BJ (cell line): Measurements from ENCODE around the gene FAM180A. TPM values are rescaled to one million over a fixed set of nuclear protein-coding genes. Genes with fewer than 3 reads are reported as not detected.

Source experiments
- CTCF ChIA-PET: fragments of 350-600 bp; formaldehyde crosslinking; extraction: SDS; loops from one replicate; lab custom pipeline; 2021; ENCODE audit warnings: antibody characterized with exemption, inconsistent platforms; lab: Yijun Ruan, JAX
- POLR2A ChIA-PET: fragments of 300-600 bp; sonication (Branson Sonifier 250); formaldehyde crosslinking; extraction: SDS; loops from one replicate; lab custom pipeline; 2021; ENCODE audit warnings: antibody characterized with exemption; lab: Charles Lee
- DNase-seq: peaks from one replicate; pipeline ENCODE4 v3.0.0-alpha.2; 2011; ENCODE audit warnings: low read depth
- H3K27me3 ChIP-seq: 2 replicates; pipeline ENCODE4 v1.6.0; 2011; ENCODE audit warnings: low read length; ENCODE audit not compliant: control insufficient read depth, insufficient read depth
- H3K36me3 ChIP-seq: 2 replicates; pipeline ENCODE4 v1.5.1; 2011; ENCODE audit warnings: low read length; ENCODE audit not compliant: control insufficient read depth, insufficient read depth
- H3K4me3 ChIP-seq: 2 replicates; pipeline ENCODE4 v1.5.1; 2011; ENCODE audit warnings: low read depth, mild to moderate bottlenecking, control low read depth, low read length
- polyA plus RNA-seq: library from polyadenylated mRNA; depleted of rRNA; stranded (reverse); fragments of >200 nt; gene quantifications from 2 replicates; pipeline ENCODE4 v1.2.3, GENCODE V29; 2011
- TF ChIP-seq, protein P1 (sequence below): IDR thresholded peaks from 2 replicates; pipeline ENCODE4 v1.5.1; 2011; ENCODE audit warnings: low read depth, mild to moderate bottlenecking, control low read depth, inconsistent platforms, low read length, moderate library complexity; ENCODE audit not compliant: insufficient read depth

FAM180A gene
- polyA plus RNA-seq, 1 experiment: 2.1 TPM

DNA sequence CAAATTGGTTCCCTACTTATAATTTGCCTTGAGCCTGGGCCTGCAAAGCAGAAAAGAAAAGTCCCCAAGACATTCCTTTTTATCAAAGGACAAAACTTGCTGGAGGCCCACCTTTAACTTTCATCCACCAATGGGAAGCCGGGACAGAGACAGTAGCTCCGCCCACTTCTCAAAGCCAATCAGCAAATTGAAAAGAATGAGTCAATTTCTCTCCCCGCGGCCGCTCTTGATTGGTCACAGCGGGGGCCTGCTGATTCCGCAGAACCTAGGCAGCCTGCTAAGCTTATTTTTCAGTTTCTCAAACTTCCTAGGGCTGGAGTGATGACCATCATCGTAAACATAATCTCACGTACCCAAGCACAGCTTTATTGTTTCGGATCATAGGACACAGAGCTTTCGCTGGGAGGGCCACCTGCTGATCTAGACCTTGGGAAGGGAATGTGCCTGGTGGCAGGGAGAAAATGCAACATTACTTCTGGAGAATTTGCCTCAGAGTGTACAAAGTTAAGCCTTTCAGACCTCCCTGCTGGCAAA, 20.4 kb downstream of the FAM180A start, which contains the start of gene SLC13A4:
SLC13A4 (minus strand) TSS at position 51 of the 534 bp plus-strand sequence. CDS start 690 bp downstream, outside the sequence.
- POLR2A ChIA-PET: interaction anchor here (0.6 kb wide), 1 partner anchor 18 kb away, joined by 4 read pairs; no protein-coding TSS in a partner anchor
- Histone ChIP-seq H3K4me3 (no peak within 1 kb of the TSS), H3K36me3 (no peaks in the 10 kb centered on the region), H3K27me3 (no peaks in the 10 kb centered on the region)
- TF ChIP-seq, protein P1, sequence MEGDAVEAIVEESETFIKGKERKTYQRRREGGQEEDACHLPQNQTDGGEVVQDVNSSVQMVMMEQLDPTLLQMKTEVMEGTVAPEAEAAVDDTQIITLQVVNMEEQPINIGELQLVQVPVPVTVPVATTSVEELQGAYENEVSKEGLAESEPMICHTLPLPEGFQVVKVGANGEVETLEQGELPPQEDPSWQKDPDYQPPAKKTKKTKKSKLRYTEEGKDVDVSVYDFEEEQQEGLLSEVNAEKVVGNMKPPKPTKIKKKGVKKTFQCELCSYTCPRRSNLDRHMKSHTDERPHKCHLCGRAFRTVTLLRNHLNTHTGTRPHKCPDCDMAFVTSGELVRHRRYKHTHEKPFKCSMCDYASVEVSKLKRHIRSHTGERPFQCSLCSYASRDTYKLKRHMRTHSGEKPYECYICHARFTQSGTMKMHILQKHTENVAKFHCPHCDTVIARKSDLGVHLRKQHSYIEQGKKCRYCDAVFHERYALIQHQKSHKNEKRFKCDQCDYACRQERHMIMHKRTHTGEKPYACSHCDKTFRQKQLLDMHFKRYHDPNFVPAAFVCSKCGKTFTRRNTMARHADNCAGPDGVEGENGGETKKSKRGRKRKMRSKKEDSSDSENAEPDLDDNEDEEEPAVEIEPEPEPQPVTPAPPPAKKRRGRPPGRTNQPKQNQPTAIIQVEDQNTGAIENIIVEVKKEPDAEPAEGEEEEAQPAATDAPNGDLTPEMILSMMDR: no peak
- CTCF ChIA-PET: no interaction called here
- DNase-seq: no peak

DNA sequence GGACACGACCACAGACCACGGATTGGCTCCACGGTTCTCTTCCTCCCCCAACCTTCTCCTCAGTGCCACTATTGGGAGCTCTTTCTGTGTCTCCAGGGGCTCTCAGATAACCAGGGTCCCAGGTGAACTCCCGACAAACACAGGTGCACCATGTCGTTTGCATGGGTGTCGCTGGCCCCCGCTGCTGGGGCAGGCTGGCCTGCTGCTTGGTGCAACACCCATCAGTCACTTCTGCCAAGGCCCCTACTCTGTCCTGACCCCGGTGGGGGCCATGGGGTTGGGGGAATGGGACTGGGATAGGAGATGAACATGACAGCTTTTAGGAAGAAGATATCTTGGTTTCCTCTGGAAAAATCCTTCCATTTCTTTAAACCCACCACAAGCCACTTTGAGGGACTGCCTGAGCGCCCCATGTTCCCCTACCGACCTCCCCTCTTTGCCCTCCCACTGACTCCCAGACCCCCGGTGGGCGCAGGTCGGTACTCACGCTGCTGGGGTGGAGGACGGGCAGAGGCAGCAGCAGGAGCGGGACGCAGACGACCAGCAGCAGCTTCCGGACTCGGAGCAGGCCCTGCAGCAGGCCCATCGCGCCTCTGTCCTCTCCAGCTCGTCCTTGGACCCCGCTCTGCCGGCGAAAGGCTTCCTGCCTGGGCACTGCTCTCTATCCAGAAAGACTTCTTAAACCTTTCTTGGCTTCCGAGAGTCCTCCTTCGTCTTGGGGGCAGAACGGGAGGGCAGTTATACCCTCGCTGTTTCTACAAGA, 21.5 kb downstream of the FAM180A start:
- DNase-seq: no peak
- TF ChIP-seq, protein P1: no peak
- H3K36me3 ChIP-seq: no peaks in the 10 kb centered on the region
- ChIA-PET POLR2A (no interaction called here), CTCF (interaction anchor here (0.9 kb wide), 1 partner anchor 10 kb away, joined by 5 read pairs; no protein-coding TSS in a partner anchor)
- H3K4me3 ChIP-seq: no peak overlapping the region
- H3K27me3 ChIP-seq: no peaks in the 10 kb centered on the region

DNA sequence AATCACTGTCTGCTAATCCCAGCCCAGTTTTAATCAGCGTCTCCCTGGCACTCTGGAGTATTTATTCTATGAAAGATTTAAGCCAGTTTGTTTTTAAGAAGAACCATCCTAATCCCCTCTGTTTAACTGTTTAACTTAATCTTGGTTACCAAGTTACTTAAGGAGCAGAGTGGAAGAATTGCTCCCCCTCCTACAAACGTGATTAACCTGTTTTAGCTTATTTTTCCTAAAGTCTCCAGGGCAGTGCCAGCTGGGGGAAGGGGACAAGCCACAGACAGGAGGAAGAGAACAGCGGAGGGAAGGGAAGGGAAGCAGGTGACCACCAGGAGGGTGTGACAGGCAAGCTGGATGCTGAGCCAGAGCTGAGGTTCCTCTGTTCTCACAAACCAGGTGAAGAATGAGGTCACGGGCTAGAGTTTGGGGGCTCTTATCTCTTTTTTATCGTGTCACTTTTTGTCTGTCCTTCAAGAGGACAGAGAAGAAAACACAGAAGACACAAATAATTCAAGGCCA, 22.3 kb downstream of the FAM180A start:
- TF ChIP-seq, protein P1: no peak
- Histone ChIP-seq H3K27me3 (no peaks in the 10 kb centered on the region), H3K4me3 (no peak overlapping the region), H3K36me3 (no peaks in the 10 kb centered on the region)
- POLR2A ChIA-PET: no interaction called here
- DNase-seq: no peak
- CTCF ChIA-PET: no interaction called here

DNA sequence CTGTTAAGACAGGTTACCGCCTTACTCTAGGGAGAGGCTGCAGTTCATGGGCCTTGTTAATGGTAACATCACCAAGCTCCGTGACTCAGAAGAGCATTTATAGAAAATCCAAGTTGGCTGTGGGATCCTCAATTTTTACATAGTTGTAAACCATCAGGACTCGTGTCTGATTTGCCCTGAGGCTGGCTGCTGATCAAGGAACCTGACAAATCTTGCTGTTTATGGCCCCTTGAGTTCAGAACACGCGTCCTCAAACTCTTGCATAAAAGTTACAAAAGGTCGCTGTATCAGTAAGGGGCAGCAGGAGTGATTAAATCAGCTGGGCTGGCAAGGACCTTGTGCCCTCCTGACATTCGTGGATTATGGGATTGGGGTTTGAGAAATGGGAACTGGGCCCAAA, 25.2 kb downstream of the FAM180A start:
- no peaks in the 10 kb centered on the region for H3K27me3 ChIP-seq
- DNase-seq: no peak
- TF ChIP-seq, protein P1: no peak
- CTCF ChIA-PET: interaction anchor here (1.8 kb wide), 1 partner anchor 51 kb away, joined by 9 read pairs; no protein-coding TSS in a partner anchor
- H3K4me3 ChIP-seq: no peak overlapping the region
- POLR2A ChIA-PET: no interaction called here
- H3K36me3 ChIP-seq: no peaks in the 10 kb centered on the region

DNA sequence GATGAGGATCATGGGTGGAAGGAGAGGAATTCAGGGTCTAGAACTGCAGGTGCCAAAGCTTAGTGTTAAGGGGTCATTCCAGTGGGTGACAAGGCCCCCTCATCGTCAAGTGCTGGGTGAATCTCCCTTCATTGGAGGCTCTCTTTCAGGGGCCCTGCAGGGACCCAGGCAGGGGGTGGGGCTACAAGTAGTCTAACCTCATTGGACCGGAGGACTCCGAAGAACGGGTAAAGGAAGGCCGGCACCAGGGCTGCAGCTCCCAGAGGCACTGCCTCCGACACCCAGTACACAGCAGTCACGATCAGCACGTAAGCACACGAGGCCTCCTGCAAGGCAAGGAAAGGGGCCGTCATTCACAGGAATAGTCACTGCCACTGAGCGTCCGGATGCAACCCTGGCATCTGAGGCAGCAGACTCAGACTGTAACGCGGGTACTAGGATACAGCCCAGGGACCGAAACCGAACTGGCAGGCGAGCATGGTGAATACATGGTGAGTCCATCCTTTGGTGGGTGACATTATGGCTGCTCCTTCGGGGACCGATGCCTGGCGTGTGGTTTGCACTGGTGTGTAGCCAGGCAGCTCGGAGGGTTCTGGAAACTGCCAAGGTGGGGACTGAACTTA, 27.3 kb downstream of the FAM180A start:
- ChIA-PET POLR2A (no interaction called here), CTCF (interaction anchor here (1.0 to 1.8 kb wide), 3 partner anchors 11 to 48 kb away, joined by 3 to 9 read pairs (median 5); no protein-coding TSS in a partner anchor)
- TF ChIP-seq, protein P1: no peak
- Histone ChIP-seq H3K4me3 (no peak overlapping the region), H3K27me3 (no peaks in the 10 kb centered on the region), H3K36me3 (no peaks in the 10 kb centered on the region)
- no peak for DNase-seq
